Tibial nerve (tissue), 4 donors: ENCODE results near the gene RPTOR. TPM values are rescaled to one million over a fixed set of nuclear protein-coding genes. Genes with fewer than 3 reads are reported as not detected.

Experiments
- DNase-seq, 2 donors: peaks; one replicate each; pipeline ENCODE4 v3.0.0-alpha.2; 2019; ENCODE audit warnings: low spot score in 2 of 2
- H3K27ac ChIP-seq, 4 donors: fragments of 200-600 bp; sonication (generic) in 3 of 4; one replicate each; pipeline ENCODE4 v1.5.1; 2017 to 2019; ENCODE audit warnings: mild to moderate bottlenecking in 1 of 4
- H3K27me3 ChIP-seq, 2 donors: fragments of 200-600 bp; sonication (generic) in 1 of 2; one replicate each; pipeline versions ENCODE4 v1.5.1 to v1.6.0; 2017 to 2019
- H3K36me3 ChIP-seq, 3 donors: fragments of 200-600 bp; sonication (generic); one replicate each; pipeline ENCODE4 v1.5.1; 2018 to 2019
- H3K4me1 ChIP-seq, 4 donors: fragments of 200-600 bp; sonication (generic) in 3 of 4; one replicate each; pipeline ENCODE4 v1.5.1; 2017 to 2019
- H3K4me3 ChIP-seq, 4 donors: fragments of 200-600 bp; sonication (generic) in 3 of 4; one replicate each; pipeline ENCODE4 v1.5.1; 2017 to 2019; ENCODE audit warnings: mild to moderate bottlenecking in 1 of 4, moderate library complexity in 1 of 4
- H3K9me3 ChIP-seq, 4 donors: fragments of 200-600 bp; sonication (generic) in 3 of 4; one replicate each; pipeline ENCODE4 v1.5.1; 2017 to 2019
- CTCF ChIP-seq, 5 experiments: fragments of 200-600 bp in 3 of 5; fragments of 450-650 bp in 2 of 5; sonication (generic) in 3 of 5; IDR thresholded peaks; one replicate each; pipeline ENCODE4 v1.5.1; 2016 to 2019; ENCODE audit warnings: antibody characterized with exemption in 5 of 5, mild to moderate bottlenecking in 3 of 5, moderate library complexity in 2 of 5
- EP300 ChIP-seq, 2 donors: sonication (generic); formaldehyde crosslinking; IDR thresholded peaks; one replicate each; pipeline ENCODE4 v1.6.1; 2017; ENCODE audit warnings: antibody characterized with exemption in 2 of 2, mild to moderate bottlenecking in 1 of 2
- POLR2A ChIP-seq, 2 donors: fragments of 450-650 bp; IDR thresholded peaks; one replicate each; pipeline ENCODE4 v1.6.1; 2017; ENCODE audit warnings: antibody characterized with exemption in 2 of 2, mild to moderate bottlenecking in 2 of 2, moderate library complexity in 2 of 2
- WGBS, 2 donors: methylation state at CpG; one replicate each; pipeline ENCODE4 v1.1.5; 2018; 5-methylcytosine and 5-hydroxymethylcytosine counted together
- total RNA-seq, 4 donors: library from RNA; depleted of rRNA; stranded (reverse); fragments of >200 nt; gene quantifications; one replicate each; pipeline ENCODE4 v1.1.0, GENCODE V29; 2016

The RPTOR gene
- total RNA-seq, 4 donors from 2014 or later: 34.7 to 56.4 (median 40.1) TPM

- no peak for DNase-seq
- peaks cover 0 to 95% (median 0%) of the 10 kb centered on the region in 3 donors for H3K36me3 ChIP-seq
- 91 to 92% methylated on average over 5 of the region's 5 CpGs for WGBS, 2 donors
Observed at GRCh38 chr17:80910043-80910442, 365.4 kb downstream of the RPTOR start.

GRCh38 chr17:80912476-80912875 is 367.8 kb downstream of the RPTOR start:
- TF ChIP-seq POLR2A (IDR thresholded peaks at IDR 0.05) (no peak), EP300 (IDR thresholded peaks at IDR 0.05) (no peak), CTCF (IDR thresholded peaks at IDR 0.05) (no peak)
- no peak overlapping the region for H3K27ac ChIP-seq
- H3K4me3 ChIP-seq: no peak overlapping the region
- no peaks in the 10 kb centered on the region for H3K9me3 ChIP-seq
- 75 to 80% methylated on average over 15 of the region's 15 CpGs for WGBS, 2 donors
- no peaks in the 10 kb centered on the region for H3K4me1 ChIP-seq
- no peaks in the 10 kb centered on the region for H3K27me3 ChIP-seq
- DNase-seq: no peak
- H3K36me3 ChIP-seq: peaks cover 0 to 89% (median 0%) of the 10 kb centered on the region in 3 donors

More at GRCh38 chr17:80910043-80910442, 365.4 kb downstream of the RPTOR start:
- H3K4me1 ChIP-seq: no peaks in the 10 kb centered on the region
- H3K4me3 ChIP-seq: no peak overlapping the region
- no peaks in the 10 kb centered on the region for H3K27me3 ChIP-seq
- no peak for TF ChIP-seq CTCF (IDR thresholded peaks at IDR 0.05)
- no peak for TF ChIP-seq POLR2A (IDR thresholded peaks at IDR 0.05)
- TF ChIP-seq EP300 (IDR thresholded peaks at IDR 0.05): no peak
- H3K27ac ChIP-seq: no peak overlapping the region
- no peaks in the 10 kb centered on the region for H3K9me3 ChIP-seq

- H3K27ac ChIP-seq: no peak overlapping the region
- H3K36me3 ChIP-seq: peaks cover 0 to 89% (median 0%) of the 10 kb centered on the region in 3 donors
- peaks cover 0 to 4% (median 0%) of the 10 kb centered on the region in 4 donors for H3K4me1 ChIP-seq
- no peak for DNase-seq
- H3K4me3 ChIP-seq: no peak overlapping the region
- no peaks in the 10 kb centered on the region for H3K9me3 ChIP-seq
- H3K27me3 ChIP-seq: no peaks in the 10 kb centered on the region
- WGBS, 2 donors: 91 to 95% methylated on average over 15 to 21 of the region's 21 CpGs
- TF ChIP-seq CTCF (IDR thresholded peaks at IDR 0.05) (no peak), POLR2A (IDR thresholded peaks at IDR 0.05) (no peak), EP300 (IDR thresholded peaks at IDR 0.05) (no peak)
Observed at GRCh38 chr17:80913928-80914821, 369.5 kb downstream of the RPTOR start.

- no peak for DNase-seq
- TF ChIP-seq EP300 (IDR thresholded peaks at IDR 0.05) (no peak), POLR2A (IDR thresholded peaks at IDR 0.05) (no peak), CTCF (IDR thresholded peaks at IDR 0.05) (no peak)
- peaks cover 0 to 78% (median 0%) of the 10 kb centered on the region in 3 donors for H3K36me3 ChIP-seq
- no peaks in the 10 kb centered on the region for H3K27me3 ChIP-seq
- H3K27ac ChIP-seq: no peak overlapping the region
- no peaks in the 10 kb centered on the region for H3K9me3 ChIP-seq
- H3K4me1 ChIP-seq: peaks cover 0 to 4% (median 0%) of the 10 kb centered on the region in 4 donors
- 85% methylated on average over 8 of the region's 8 CpGs for WGBS, 2 donors
- no peak overlapping the region for H3K4me3 ChIP-seq
Observed at GRCh38 chr17:80916246-80916645, 371.6 kb downstream of the RPTOR start.
